ENCODE results near the gene CD83. TPM values are rescaled to one million over a fixed set of nuclear protein-coding genes. Genes with fewer than 3 reads are reported as not detected.

Gene CD83
- total and polyA plus RNA-seq, 2 of the 8 experiments (the other 6 are each of a cell fraction or from before 2014, with no cell fraction given) = 4.6 to 8.5 TPM

DNA sequence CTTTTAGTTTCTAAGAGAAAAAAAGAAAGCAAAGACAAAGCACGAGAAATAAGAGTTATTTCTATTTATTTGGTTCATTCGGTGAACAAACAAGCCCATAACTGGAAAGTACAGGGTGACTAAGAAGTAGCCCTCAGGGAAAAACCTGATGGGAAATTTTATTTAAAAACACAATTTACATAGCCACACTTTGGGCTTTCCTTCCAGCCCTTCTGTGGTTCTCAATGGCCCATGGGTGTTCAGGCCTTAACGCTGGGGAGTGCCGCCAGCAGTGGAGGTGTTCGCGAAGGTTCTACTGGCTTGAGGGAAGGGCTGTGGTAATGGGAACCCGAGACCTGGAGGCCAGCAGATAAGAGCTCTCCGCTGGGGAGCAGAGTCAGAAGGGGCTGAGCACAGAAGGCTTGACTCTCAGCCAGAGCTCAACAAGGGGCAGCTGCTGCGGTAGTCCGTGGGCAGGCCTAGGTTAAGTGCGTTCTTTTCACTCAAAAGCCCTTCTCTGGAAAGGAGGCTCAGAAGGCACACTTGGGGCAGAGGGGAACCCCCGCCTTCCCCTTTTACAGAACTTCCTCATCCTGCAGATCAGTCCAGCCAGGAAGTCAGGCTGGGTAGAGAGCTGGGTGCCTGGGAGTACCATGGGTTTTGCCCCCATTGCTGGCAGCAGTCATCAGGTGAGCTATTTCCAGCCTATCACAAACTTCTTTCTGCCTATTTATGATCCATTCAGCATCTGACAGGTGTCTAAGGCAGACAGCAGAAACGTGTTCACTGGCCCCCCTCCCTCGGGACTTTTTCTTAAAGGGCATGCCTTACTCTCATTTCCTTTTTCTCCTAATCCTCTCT lies 8.8 kb upstream of the CD83 start (continued):
- TF ChIP-seq, protein P1, sequence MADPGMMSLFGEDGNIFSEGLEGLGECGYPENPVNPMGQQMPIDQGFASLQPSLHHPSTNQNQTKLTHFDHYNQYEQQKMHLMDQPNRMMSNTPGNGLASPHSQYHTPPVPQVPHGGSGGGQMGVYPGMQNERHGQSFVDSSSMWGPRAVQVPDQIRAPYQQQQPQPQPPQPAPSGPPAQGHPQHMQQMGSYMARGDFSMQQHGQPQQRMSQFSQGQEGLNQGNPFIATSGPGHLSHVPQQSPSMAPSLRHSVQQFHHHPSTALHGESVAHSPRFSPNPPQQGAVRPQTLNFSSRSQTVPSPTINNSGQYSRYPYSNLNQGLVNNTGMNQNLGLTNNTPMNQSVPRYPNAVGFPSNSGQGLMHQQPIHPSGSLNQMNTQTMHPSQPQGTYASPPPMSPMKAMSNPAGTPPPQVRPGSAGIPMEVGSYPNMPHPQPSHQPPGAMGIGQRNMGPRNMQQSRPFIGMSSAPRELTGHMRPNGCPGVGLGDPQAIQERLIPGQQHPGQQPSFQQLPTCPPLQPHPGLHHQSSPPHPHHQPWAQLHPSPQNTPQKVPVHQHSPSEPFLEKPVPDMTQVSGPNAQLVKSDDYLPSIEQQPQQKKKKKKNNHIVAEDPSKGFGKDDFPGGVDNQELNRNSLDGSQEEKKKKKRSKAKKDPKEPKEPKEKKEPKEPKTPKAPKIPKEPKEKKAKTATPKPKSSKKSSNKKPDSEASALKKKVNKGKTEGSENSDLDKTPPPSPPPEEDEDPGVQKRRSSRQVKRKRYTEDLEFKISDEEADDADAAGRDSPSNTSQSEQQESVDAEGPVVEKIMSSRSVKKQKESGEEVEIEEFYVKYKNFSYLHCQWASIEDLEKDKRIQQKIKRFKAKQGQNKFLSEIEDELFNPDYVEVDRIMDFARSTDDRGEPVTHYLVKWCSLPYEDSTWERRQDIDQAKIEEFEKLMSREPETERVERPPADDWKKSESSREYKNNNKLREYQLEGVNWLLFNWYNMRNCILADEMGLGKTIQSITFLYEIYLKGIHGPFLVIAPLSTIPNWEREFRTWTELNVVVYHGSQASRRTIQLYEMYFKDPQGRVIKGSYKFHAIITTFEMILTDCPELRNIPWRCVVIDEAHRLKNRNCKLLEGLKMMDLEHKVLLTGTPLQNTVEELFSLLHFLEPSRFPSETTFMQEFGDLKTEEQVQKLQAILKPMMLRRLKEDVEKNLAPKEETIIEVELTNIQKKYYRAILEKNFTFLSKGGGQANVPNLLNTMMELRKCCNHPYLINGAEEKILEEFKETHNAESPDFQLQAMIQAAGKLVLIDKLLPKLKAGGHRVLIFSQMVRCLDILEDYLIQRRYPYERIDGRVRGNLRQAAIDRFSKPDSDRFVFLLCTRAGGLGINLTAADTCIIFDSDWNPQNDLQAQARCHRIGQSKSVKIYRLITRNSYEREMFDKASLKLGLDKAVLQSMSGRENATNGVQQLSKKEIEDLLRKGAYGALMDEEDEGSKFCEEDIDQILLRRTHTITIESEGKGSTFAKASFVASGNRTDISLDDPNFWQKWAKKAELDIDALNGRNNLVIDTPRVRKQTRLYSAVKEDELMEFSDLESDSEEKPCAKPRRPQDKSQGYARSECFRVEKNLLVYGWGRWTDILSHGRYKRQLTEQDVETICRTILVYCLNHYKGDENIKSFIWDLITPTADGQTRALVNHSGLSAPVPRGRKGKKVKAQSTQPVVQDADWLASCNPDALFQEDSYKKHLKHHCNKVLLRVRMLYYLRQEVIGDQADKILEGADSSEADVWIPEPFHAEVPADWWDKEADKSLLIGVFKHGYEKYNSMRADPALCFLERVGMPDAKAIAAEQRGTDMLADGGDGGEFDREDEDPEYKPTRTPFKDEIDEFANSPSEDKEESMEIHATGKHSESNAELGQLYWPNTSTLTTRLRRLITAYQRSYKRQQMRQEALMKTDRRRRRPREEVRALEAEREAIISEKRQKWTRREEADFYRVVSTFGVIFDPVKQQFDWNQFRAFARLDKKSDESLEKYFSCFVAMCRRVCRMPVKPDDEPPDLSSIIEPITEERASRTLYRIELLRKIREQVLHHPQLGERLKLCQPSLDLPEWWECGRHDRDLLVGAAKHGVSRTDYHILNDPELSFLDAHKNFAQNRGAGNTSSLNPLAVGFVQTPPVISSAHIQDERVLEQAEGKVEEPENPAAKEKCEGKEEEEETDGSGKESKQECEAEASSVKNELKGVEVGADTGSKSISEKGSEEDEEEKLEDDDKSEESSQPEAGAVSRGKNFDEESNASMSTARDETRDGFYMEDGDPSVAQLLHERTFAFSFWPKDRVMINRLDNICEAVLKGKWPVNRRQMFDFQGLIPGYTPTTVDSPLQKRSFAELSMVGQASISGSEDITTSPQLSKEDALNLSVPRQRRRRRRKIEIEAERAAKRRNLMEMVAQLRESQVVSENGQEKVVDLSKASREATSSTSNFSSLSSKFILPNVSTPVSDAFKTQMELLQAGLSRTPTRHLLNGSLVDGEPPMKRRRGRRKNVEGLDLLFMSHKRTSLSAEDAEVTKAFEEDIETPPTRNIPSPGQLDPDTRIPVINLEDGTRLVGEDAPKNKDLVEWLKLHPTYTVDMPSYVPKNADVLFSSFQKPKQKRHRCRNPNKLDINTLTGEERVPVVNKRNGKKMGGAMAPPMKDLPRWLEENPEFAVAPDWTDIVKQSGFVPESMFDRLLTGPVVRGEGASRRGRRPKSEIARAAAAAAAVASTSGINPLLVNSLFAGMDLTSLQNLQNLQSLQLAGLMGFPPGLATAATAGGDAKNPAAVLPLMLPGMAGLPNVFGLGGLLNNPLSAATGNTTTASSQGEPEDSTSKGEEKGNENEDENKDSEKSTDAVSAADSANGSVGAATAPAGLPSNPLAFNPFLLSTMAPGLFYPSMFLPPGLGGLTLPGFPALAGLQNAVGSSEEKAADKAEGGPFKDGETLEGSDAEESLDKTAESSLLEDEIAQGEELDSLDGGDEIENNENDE (IDR thresholded peaks at IDR 0.05; ENCODE audit: insufficient replicate concordance, low read length) = no peak
- TF ChIP-seq, protein P2, sequence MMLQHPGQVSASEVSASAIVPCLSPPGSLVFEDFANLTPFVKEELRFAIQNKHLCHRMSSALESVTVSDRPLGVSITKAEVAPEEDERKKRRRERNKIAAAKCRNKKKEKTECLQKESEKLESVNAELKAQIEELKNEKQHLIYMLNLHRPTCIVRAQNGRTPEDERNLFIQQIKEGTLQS (IDR thresholded peaks at IDR 0.05; ENCODE audit: insufficient read depth, low read depth, low read length) = no peak
- TF ChIP-seq ASH2L (IDR thresholded peaks at IDR 0.05; ENCODE audit: low read length) = no peak
- no peak for TF ChIP-seq RAD21 (IDR thresholded peaks at IDR 0.05 in 1 of 2, conservative IDR thresholded peaks at IDR 0.05 in 1 of 2; ENCODE audit: low read depth in 2 of 2, low read length in 2 of 2)
- TF ChIP-seq RXRA (IDR thresholded peaks at IDR 0.05; ENCODE audit: insufficient read depth, low read depth, low read length) = no peak
- no peak for TF ChIP-seq POLR2A (IDR thresholded peaks at IDR 0.05; ENCODE audit: control extremely low read depth in 1 of 2, low read depth in 2 of 2, low read length in 2 of 2)
- no peak for TF ChIP-seq SRF (IDR thresholded peaks at IDR 0.05; ENCODE audit: low read depth, low read length)
- TF ChIP-seq, protein P3, sequence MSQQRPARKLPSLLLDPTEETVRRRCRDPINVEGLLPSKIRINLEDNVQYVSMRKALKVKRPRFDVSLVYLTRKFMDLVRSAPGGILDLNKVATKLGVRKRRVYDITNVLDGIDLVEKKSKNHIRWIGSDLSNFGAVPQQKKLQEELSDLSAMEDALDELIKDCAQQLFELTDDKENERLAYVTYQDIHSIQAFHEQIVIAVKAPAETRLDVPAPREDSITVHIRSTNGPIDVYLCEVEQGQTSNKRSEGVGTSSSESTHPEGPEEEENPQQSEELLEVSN (IDR thresholded peaks at IDR 0.05) = no peak
